ENCODE data around the gene FHIT.

FHIT gene

DNA sequence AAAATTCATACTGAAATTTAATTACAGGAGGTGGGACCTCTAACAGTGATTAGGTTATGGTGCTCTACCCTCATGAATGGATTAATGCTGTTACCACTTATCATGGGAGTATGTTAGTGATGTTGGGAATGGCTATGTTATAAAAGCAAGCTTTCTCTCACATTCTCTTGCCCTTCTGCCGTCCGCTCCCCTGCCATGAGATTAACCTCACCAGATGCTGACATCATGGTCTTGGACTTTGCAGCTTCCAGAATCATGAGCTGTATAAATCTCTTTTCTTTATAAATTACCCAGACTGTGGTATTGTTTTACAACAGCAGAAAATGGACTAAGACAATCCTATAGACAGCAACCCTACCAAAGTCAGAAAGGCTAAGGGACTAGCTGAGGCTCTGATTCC, 884.8 kb downstream of the FHIT start:
- no peak for DNase-seq

GRCh38 chr3:60365360-60365759, 885.9 kb downstream of the FHIT start:
- peak; percentile 8 for DNase-seq

- no peak for DNase-seq
Measured at GRCh38 chr3:60364475-60364874, 886.8 kb downstream of the FHIT start.

GRCh38 chr3:60363817-60364216, 887.4 kb downstream of the FHIT start:
- DNase-seq: no peak

DNA sequence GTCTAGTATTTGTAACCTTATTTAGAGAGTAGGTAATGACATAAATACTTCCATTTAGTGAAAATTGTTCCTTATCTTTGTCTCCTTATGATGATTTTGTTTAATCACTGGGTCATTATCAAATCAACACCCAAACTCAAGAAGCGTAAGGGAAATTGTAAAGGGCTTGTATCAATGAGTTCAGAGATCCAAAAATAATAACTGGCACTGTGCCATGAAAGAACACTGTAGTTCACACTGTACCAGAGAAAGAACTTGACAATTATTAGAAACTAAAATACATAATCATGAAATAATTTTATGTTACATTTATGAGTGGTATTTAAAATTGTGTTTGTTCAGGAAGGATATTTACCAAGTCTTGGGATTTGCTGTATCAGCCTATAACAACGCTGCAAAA, 895.4 kb downstream of the FHIT start:
- DNase-seq: no peak

- no peak for DNase-seq
Measured at GRCh38 chr3:60351481-60351880, 899.8 kb downstream of the FHIT start.

- no peak for DNase-seq
Measured at GRCh38 chr3:60344340-60344739, 906.9 kb downstream of the FHIT start.

GRCh38 chr3:60343831-60344230, 907.4 kb downstream of the FHIT start:
- DNase-seq: no peak

GRCh38 chr3:60339304-60339703, 911.9 kb downstream of the FHIT start:
- no peak for DNase-seq

DNA sequence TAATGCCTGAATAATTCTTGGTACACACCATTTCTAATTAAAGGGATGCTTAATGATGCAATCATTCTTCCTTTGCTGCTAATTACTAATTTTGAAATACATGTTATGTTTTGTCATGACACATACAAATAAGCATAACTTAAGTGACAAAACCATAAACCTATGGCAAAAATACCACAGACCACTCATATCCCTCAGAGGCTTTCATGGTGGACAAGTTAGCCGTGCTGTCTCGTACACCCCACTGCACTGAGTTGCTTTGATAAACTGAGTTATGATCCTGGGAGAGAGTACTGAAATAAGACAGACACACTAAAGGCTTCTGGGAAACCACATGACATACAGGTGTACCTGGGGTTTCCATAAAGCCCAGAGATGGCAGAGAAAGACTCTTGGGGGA, 913.8 kb downstream of the FHIT start:
- DNase-seq: no peak

GRCh38 chr3:60336061-60336460, 915.2 kb downstream of the FHIT start:
- DNase-seq: no peak

DNA sequence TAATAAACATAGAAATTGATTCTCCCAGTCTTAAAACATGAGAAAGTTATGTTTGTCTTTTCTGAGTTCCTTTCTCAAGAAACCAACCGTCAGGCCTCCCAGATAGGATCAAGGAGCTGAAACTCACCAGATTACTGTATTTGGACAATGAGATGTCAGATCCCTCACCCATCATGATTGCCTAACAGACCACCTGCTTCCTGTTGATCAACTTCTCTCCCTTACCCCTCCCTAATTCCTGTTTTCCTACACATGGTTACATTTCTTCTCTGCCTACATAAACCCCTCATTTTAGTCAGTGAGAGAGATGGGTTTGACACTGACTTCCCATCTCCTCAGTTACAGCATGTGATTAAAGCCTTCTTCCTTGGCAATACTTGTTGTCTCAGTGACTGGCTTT, 917.5 kb downstream of the FHIT start:
- peak; percentile 7 for DNase-seq

- no peak for DNase-seq
Measured at GRCh38 chr3:60330107-60330506, 921.1 kb downstream of the FHIT start.

- no peak for DNase-seq
Measured at GRCh38 chr3:60325610-60326170, 925.6 kb downstream of the FHIT start.

GRCh38 chr3:60323651-60324050, 927.6 kb downstream of the FHIT start:
- DNase-seq: no peak

DNA sequence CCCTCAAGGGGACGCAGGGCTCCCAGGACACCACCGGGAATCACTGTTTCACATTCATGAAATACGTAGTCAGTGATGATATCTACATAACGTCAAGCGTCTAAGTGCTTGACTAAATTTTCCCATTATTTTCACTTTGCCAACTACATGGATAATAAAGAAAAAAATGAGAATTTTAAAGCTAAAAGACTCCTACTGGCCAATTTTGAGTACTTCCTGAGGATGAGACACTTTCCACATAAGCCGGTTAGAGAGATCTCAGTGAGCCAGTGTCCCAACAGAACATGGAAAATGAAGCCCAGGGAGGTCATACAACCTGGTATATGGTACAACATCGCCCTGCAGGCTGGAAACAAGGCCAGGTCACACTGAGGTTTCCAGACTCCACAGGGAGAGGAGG, 928.1 kb downstream of the FHIT start:
- DNase-seq: no peak

GRCh38 chr3:60322298-60322856, 928.9 kb downstream of the FHIT start:
- DNase-seq: no peak

DNA sequence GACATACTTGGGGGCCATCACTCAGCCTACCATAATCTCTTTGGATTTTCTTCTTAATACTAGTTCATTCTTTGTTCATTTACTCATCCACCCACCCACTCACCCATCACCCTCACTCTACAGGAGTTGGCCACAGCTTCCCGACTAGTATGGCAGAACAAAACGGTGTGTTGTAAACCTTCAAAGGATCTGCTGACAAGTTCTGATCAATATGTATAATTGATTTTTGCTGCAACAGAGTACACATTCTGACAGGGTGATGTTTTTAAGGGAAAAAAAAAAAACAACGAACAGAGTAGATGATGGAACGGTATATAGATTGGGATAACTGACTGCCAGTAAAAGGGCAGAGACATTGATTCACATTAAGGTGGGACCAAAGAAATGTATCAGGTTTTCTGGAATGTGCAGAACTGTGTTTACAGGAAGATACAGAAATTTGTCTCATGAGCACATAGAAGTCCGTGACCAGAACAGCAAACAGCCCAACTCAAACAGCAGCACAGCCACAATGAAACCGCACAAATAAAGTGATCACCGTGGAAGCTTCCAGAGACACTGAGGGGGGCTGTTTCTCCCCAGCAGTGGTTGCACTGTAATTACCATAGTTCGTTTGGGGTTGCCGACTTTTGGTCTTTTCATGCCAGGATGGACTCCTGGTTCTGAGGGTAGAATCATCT, 931.9 kb downstream of the FHIT start:
- DNase-seq: no peak

DNA sequence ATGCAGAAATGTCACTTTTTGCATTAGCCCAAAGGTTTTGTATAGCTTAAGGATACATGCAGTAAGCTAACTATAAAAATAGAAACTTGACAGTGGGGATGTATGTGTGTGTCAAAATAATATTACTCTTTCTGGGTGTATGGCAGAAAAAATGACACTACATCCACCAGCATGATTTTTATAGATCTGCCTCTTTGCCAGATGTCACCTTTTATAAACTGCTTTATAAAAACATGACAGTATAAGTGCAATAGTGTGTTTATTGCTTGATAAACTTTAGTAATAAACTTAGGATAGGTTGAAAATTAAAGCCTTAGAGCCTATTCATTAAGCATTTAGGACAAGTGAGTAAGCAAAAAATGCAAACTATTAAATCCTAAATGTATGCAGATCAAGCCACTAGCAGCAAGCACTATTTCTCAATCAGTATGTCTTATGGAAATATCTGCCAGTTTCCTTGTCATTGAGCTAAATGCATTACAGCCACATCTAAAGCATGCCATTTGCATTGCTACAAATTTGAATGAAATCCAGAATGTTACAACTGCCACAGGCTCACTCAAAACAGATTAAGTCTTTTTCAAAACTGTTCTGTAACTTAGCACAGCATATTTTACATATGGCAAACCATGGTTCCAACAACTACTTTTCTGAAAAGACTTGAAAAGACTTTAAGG, 935.0 kb downstream of the FHIT start:
- no peak for DNase-seq

DNA sequence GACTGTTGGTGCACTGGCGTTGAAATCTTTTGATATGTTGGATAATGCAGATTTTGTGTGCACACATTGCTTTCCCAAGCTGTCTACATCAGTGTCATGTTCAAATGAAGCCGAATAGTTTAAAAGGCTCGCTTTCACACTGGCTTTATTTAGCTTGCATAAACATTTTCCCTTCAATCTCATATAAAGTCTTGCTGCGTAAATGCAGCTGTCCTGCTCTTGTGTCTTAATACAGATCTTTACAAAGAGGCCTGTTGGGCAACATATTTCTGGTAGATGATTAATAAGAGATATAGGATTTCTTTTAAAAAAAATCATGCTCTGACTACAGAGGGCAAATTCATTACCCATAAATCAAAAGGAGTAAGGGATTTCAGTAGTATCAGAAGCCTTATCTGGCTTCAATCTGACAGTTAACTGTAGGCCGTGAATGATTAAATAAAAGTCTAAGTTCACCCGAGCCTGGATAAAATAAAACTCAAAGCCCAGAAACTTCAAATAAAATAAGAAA, 937.2 kb downstream of the FHIT start:
- no peak for DNase-seq

GRCh38 chr3:60313231-60313798, 937.9 kb downstream of the FHIT start:
- DNase-seq: no peak

DNA sequence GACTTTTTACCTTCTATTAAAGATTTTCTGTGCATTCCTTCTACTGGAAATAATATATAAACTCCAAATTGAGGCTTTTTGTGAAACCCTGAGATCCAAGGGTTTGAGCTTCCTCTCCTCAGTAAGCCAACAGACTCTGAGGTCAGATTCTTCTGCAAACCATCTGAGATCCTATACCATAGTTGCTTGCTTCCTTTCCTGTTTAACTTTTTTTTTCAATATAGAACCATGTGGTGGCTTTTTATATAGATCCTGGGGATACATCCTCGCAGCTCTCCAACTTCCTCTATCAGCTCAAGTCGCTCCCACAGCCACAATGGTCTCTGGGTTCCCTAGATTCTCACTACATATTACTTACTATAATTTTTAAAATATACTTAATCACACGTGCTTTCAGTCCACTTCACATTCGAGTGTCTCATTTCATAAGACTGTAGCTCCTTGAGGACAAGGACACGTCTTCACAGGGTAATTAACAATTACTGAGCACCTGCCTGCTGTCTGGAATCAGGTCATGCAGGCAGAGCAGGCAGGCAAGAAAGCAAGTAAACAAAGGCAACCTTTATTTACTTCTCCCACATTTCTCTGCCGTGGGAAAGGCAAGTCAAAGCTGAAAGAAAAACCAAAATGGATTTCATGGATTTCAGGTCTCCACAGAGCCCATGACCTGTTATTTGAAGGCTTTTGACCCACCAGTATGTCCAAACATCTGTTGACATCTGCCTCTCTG, 941.5 kb downstream of the FHIT start:
- no peak for DNase-seq

DNA sequence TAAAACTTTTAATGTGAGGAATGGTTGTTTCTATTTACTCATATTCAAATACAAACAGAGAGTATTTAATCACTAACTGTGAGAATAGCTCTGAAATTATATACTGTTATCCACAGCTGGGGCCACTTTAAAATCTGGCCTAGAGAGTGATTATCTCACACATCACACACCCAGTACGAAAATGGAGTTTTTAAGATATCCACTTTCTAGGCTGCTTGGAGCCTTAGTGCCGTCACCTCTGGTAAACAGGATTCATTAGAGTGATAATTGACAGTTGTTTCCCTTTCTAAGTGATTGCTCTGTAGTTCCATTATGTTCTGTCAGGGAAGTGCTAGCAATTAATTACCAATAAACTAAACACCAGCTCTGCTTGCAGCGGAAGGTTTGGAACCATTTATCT, 942.4 kb downstream of the FHIT start:
- DNase-seq: no peak

Data from inflammatory macrophage treated with lipopolysaccharide for 4 hours (primary cell).